Esophagus muscularis mucosa (tissue), 4 donors: ENCODE measurements around the gene CCNA1. TPM values are rescaled to one million over a fixed set of nuclear protein-coding genes. Genes with fewer than 3 reads are reported as not detected.

Experiments
- DNase-seq: peaks from one replicate; pipeline ENCODE4 v3.0.0-alpha.2; 2017; ENCODE audit errors: extremely low spot score
- H3K27ac ChIP-seq, 4 donors: fragments of 200-600 bp; sonication (generic); replicated peaks in 1 of 4; 1 replicate in 3 of 4; 2 replicates in 1 of 4; pipeline ENCODE4 v1.5.1; 2016 to 2019; ENCODE audit warnings: mild to moderate bottlenecking in 1 of 4
- H3K27me3 ChIP-seq, 4 donors: fragments of 200-600 bp; sonication (generic); one replicate each; pipeline versions ENCODE4 v1.5.1 to v1.6.0; 2016 to 2019
- H3K36me3 ChIP-seq, 4 donors: fragments of 200-600 bp; sonication (generic); one replicate each; pipeline ENCODE4 v1.5.1; 2016 to 2019
- H3K4me1 ChIP-seq, 4 donors: fragments of 200-600 bp; sonication (generic); one replicate each; pipeline ENCODE4 v1.5.1; 2016 to 2019
- H3K4me3 ChIP-seq, 4 donors: fragments of 200-600 bp; sonication (generic); 1 replicate in 2 of 4; 2 replicates in 2 of 4; pipeline ENCODE4 v1.5.1; 2016 to 2019; ENCODE audit warnings: mild to moderate bottlenecking in 4 of 4, moderate library complexity in 1 of 4
- H3K9me3 ChIP-seq, 4 donors: fragments of 200-600 bp; sonication (generic); 1 replicate in 3 of 4; 2 replicates in 1 of 4; pipeline ENCODE4 v1.5.1; 2016 to 2019
- EP300 ChIP-seq: sonication (generic); formaldehyde crosslinking; IDR thresholded peaks from one replicate; pipeline ENCODE4 v1.6.1; 2017; ENCODE audit warnings: antibody characterized with exemption
- POLR2A ChIP-seq: fragments of 450-650 bp; IDR thresholded peaks from one replicate; pipeline ENCODE4 v1.6.1; 2017; ENCODE audit warnings: antibody characterized with exemption, moderate library complexity, mild to moderate bottlenecking, low read depth
- POLR2AphosphoS5 ChIP-seq, 2 donors: sonication (generic); formaldehyde crosslinking; IDR thresholded peaks; one replicate each; pipeline ENCODE4 v1.6.1; 2017; ENCODE audit warnings: antibody characterized with exemption in 2 of 2
- WGBS: methylation state at CpG from one replicate; pipeline ENCODE4 v1.1.5; 2018; 5-methylcytosine and 5-hydroxymethylcytosine counted together
- intact Hi-C: fragments of 100-400 bp; cut with DNase I; formaldehyde crosslinking; loops from one replicate; pipeline ENCODE4 v1.15.1; 2023
- total RNA-seq, 4 donors: library from RNA; depleted of rRNA; stranded (reverse); fragments of >200 nt; gene quantifications; one replicate each; pipeline versions ENCODE4 v1.1.0 to v1.2.1, GENCODE V29; 2016
- TF ChIP-seq, protein P1 (sequence below), 3 experiments: fragments of 200-600 bp in 2 of 3; fragments of 450-650 bp in 1 of 3; sonication (generic) in 2 of 3; IDR thresholded peaks; one replicate each; pipeline ENCODE4 v1.5.1; 2017 to 2019; ENCODE audit warnings: antibody characterized with exemption in 3 of 3, mild to moderate bottlenecking in 2 of 3, moderate library complexity in 1 of 3

Gene CCNA1
- under 1 TPM in 3 of 4 donors, not detected in 1; 0.26 to 0.83 (median 0.33) TPM for total RNA-seq

DNA sequence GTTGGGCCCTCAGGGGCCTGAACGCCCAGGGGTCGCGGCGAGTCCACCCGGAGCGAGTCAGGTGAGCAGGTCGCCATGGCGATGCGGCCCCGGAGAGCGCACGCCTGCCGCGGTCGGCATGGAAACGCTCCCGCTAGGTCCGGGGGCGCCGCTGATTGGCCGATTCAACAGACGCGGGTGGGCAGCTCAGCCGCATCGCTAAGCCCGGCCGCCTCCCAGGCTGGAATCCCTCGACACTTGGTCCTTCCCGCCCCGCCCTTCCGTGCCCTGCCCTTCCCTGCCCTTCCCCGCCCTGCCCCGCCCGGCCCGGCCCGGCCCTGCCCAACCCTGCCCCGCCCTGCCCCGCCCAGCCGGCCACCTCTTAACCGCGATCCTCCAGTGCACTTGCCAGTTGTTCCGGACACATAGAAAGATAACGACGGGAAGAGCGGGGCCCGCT, at the start of gene CCNA1:
TSS of gene CCNA1 (plus strand) at position 390 of the 439 bp plus-strand sequence. CDS start 562 bp downstream, outside the sequence.
- Histone ChIP-seq H3K36me3 (no peaks in the 10 kb centered on the region), H3K27me3 (peaks cover 8 to 60% (median 35%) of the 10 kb centered on the region in 4 donors), H3K9me3 (no peaks in the 10 kb centered on the region), H3K27ac (no peak within 1 kb of the TSS), H3K4me3 (peak within 1 kb of the TSS; percentile 49 to 64 (median 56)), H3K4me1 (peaks cover 29 to 32% (median 31%) of the 10 kb centered on the region in 4 donors)
- intact Hi-C loops = no loop called here
- no CpG with 5 or more reads among the region's 46 CpGs for WGBS
- DNase-seq = no peak
- TF ChIP-seq, protein P1, sequence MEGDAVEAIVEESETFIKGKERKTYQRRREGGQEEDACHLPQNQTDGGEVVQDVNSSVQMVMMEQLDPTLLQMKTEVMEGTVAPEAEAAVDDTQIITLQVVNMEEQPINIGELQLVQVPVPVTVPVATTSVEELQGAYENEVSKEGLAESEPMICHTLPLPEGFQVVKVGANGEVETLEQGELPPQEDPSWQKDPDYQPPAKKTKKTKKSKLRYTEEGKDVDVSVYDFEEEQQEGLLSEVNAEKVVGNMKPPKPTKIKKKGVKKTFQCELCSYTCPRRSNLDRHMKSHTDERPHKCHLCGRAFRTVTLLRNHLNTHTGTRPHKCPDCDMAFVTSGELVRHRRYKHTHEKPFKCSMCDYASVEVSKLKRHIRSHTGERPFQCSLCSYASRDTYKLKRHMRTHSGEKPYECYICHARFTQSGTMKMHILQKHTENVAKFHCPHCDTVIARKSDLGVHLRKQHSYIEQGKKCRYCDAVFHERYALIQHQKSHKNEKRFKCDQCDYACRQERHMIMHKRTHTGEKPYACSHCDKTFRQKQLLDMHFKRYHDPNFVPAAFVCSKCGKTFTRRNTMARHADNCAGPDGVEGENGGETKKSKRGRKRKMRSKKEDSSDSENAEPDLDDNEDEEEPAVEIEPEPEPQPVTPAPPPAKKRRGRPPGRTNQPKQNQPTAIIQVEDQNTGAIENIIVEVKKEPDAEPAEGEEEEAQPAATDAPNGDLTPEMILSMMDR (IDR thresholded peaks at IDR 0.05) = no peak
- TF ChIP-seq POLR2AphosphoS5 (IDR thresholded peaks at IDR 0.05) (no peak), POLR2A (no peak), EP300 (no peak)

DNA sequence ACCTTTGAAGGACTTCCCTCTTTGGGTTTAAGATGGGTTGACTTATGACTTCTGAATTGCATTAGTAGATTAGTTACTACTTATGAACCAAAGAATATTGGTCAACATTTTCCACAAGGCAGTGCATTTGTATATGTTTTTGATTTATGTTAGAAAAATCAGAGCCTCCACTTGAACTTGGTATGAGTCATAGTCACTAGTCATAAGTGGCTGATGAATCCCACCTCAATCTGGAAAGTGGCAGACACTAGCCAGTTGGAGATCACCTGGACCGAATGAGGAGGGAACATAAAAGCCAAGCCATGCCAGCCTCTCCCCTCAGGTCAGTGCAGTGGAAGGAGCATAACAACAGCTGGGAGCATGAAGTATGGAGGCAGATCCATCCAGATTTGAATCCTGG, 46.8 kb upstream of the CCNA1 start:
- H3K9me3 ChIP-seq = no peaks in the 10 kb centered on the region
- 67% methylated on average over 1 of the region's 1 CpG for WGBS
- no peaks in the 10 kb centered on the region for H3K36me3 ChIP-seq
- intact Hi-C loops = no loop called here
- no peak overlapping the region for H3K4me3 ChIP-seq
- H3K27ac ChIP-seq = no peak overlapping the region
- TF ChIP-seq POLR2AphosphoS5 (IDR thresholded peaks at IDR 0.05) (no peak), EP300 (no peak), POLR2A (no peak)
- TF ChIP-seq, protein P1 (IDR thresholded peaks at IDR 0.05) = no peak
- H3K4me1 ChIP-seq = no peaks in the 10 kb centered on the region
- no peak for DNase-seq
- peaks cover 0 to 6% (median 0%) of the 10 kb centered on the region in 4 donors for H3K27me3 ChIP-seq

DNA sequence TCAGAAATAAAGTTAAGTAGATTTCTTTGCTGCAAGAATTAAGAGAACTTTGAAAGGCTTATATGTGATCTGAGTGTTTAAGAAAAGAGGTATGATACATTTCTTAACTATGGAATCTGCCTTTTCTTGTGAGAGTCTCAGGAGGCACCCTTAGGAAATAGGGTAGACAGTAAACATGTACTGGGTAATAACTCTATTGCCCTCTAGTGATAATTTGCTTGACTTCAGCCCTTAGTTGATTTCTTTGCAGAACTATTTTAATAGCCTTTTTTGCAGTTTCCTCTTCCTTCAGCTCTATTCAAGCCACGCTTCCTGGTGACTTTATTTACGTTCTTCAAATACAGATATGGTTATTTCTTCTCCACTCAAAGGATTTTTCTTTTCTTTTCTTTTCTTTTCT, 37.0 kb upstream of the CCNA1 start:
- intact Hi-C loops = loop anchor here (2.0 to 5.0 kb wide), 2 partner anchors 46 to 113 kb away; no protein-coding TSS in a partner anchor

DNA sequence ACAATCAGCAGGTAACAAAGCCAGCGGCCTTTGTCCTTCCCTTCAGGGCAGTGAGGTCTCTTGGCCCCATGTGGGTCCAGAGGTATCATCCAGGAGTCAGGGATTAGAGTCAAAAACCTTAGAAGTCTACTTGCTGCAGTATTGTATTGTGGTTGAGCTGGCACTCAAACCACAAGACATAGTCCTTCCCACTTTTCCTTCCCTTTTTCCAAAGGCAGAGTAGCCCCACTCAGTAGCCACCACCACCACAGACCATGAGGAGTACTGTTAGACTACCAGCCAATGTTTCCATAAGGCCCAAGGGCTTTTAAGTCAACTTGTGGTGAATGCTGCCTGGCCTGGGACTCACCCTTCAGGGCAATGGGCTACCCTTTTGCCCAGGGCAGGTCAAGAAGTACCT, 27.1 kb upstream of the CCNA1 start:
- intact Hi-C loops = no loop called here
- 100% methylated on average over 1 of the region's 1 CpG for WGBS
- DNase-seq = no peak

More for the DNA sequence above, 37.0 kb upstream of the CCNA1 start:
- H3K27me3 ChIP-seq = no peaks in the 10 kb centered on the region
- H3K9me3 ChIP-seq = no peaks in the 10 kb centered on the region
- WGBS = 12% methylated on average over 2 of the region's 2 CpGs
- DNase-seq = no peak
- H3K27ac ChIP-seq = no peak overlapping the region
- H3K36me3 ChIP-seq = no peaks in the 10 kb centered on the region
- H3K4me3 ChIP-seq = no peak overlapping the region
- no peaks in the 10 kb centered on the region for H3K4me1 ChIP-seq
- TF ChIP-seq POLR2AphosphoS5 (IDR thresholded peaks at IDR 0.05) (no peak), EP300 (no peak), POLR2A (no peak)
- TF ChIP-seq, protein P1 (IDR thresholded peaks at IDR 0.05) = peak; percentile 52 to 58 (median 57)

More for the DNA sequence above, 27.1 kb upstream of the CCNA1 start:
- Histone ChIP-seq H3K9me3 (no peaks in the 10 kb centered on the region), H3K27me3 (no peaks in the 10 kb centered on the region), H3K27ac (no peak overlapping the region), H3K36me3 (no peaks in the 10 kb centered on the region), H3K4me1 (no peaks in the 10 kb centered on the region), H3K4me3 (no peak overlapping the region)
- TF ChIP-seq POLR2A (no peak), POLR2AphosphoS5 (IDR thresholded peaks at IDR 0.05) (no peak)
- TF ChIP-seq, protein P1 (IDR thresholded peaks at IDR 0.05) = no peak
